ENCODE data around the gene FLT1.

DNA sequence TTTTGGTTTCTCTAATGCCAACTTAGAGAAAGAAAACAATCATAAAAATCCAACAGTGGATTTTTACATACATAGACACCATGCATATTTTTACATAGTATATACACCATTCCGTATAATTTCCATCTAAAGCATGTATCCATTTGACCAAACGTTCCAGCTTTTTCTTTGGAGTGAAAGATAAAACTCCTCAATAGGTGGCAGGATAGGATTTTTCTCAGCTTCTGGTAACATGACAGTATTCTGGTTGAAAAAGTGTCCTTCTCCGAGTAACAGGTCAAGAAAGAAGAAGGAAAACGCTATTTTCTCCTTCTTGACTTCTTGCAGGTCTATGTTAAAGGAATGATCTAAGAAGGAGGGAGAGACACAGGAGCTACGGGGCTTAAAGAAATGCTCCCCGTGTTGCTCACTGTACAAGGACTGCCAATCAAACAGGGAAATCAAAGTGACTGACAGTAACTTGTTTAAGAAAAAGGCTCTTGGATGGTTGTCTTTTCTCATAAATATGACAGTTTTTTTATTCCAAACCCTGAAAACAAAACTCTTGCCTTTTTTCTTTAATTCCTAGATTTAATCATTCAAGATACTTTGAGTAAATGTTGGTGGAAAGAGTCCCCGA, 11.5 kb downstream of the FLT1 start:
- TF ChIP-seq, protein P1, sequence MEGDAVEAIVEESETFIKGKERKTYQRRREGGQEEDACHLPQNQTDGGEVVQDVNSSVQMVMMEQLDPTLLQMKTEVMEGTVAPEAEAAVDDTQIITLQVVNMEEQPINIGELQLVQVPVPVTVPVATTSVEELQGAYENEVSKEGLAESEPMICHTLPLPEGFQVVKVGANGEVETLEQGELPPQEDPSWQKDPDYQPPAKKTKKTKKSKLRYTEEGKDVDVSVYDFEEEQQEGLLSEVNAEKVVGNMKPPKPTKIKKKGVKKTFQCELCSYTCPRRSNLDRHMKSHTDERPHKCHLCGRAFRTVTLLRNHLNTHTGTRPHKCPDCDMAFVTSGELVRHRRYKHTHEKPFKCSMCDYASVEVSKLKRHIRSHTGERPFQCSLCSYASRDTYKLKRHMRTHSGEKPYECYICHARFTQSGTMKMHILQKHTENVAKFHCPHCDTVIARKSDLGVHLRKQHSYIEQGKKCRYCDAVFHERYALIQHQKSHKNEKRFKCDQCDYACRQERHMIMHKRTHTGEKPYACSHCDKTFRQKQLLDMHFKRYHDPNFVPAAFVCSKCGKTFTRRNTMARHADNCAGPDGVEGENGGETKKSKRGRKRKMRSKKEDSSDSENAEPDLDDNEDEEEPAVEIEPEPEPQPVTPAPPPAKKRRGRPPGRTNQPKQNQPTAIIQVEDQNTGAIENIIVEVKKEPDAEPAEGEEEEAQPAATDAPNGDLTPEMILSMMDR (optimal IDR thresholded peaks at IDR 0.05 in 1 of 3, IDR thresholded peaks at IDR 0.05 in 1 of 3, conservative IDR thresholded peaks at IDR 0.05 in 1 of 3; ENCODE audit: extremely low read depth in 1 of 3, insufficient read depth in 2 of 3, low read length in 3 of 3), result no peak
- no peak for TF ChIP-seq EZH2 (IDR thresholded peaks at IDR 0.05; ENCODE audit: low read length)
